ENCODE data around the gene PPDPF.

PPDPF gene

DNA sequence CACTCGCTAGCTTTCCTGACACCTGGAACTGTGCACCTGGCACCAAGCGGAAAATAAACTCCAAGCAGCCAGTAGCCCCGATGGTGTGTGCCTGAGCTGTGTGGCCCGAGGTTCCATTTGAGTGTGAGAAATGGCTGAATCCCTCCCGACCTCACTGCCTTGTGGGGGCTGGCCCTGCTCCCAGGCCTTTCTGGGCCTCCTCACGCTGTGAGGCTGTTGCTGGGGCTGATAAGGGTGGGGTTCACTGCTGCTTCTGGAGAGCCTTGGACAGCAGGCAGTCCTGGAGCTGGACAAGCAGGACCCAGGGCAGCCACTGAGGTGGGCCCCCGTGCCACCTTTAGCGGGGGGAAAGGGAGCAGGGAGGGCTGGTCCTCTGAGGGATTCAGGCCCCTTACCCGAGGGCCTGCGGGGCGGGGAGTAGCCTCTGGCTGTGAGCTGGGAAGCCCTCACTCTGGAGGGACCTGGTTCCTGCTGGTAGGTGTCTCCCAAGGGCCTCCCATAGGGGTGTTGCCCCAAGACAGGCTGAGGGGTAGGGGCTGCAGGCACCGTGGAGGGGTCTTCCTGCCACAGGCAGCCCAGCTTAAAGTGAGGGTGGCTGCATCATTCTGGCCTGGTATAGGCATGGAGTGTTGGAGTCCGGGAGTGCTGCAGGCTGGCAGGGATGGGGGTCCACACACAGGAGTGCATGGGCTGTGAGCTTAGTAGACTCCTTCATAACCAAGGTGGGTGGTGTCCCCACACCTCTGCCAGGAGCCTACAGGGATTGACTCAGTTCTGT is 1.7 kb downstream of the PPDPF start:
- no peak for DNase-seq

GRCh38 chr20:63522981-63523611 is 2.5 kb downstream of the PPDPF start:
- no peak for DNase-seq

GRCh38 chr20:63525185-63525584 is 4.6 kb downstream of the PPDPF start:
- DNase-seq: no peak

- no peak for DNase-seq
Measured at GRCh38 chr20:63525971-63526370, 5.4 kb downstream of the PPDPF start.

GRCh38 chr20:63527184-63527583 is 6.6 kb downstream of the PPDPF start:
- no peak for DNase-seq

DNA sequence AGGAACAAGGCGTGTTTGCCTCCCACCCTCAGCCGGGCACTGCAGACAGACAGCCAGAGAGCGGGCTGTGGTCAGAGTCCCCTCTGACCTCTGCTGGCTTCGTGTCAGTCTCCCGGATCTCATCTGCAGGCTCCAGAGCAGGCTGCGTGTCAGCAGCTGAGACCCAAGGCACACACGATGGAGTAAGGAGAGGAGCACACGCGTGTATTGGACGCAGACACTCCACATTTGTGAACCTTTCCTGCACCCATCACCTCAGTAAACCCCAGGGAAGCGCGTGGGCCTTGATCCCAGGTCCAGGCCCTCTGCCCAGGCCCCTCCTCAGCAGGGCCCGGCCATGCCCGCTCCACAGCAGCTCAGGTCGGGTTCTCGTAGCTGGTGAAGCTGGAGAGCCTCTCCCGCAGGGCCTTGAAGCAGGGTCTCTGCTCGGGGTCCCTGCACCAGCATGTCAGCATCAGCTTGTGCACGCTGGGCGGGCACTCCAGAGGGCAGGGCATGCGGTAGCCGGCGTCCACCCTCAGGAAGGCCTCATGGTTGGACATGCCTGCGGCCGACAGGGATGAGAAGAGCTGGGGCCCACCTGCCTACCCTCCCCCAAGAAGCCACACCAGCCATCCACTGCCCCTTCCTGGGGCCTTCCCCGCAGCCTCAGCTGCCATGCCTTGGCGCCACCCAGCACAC is 8.8 kb downstream of the PPDPF start:
- DNase-seq: no peak

DNA sequence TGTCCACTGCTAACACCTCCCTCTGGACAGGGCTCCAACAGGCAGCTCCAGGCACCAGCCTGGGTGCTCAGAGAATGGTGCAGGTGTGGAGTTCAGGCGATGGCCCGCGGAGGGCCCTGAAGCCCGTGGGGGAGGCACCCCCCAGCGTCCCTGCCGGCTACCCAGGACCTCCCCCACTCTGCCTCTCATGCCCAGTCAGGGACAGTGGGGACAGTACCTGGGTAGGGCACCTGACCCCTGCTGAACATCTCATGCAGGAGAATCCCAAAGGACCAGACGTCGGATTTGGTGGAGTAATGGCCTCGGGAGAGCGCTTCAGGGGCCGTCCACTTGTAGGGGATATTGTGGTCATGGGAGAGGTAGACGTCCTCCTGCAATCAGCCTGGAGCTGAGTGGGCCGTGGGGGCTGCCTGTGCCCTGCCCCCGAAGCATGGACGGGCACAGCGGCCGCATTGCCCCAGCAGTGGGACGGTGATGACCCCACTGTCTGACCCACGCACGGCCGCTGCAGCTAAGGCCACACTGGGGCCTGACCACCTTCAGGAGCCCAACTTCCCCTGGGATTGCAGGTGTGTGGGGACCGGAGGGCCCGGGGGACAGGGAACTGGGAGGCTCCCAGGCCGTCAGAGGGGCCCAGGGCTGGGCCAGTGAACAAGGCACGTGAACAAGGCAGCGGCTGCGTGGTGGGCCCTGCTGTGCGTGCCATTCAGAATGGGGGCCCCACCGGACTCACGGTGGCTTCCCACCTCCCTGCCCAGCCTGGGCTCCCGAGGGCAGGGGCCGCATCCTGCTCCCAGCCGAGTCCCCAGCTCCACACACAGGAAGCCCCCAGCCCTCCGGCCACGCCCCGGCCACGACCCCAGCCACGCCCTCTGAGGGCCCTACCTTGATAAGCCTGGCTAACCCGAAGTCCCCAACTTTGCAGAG is 9.6 kb downstream of the PPDPF start:
- DNase-seq: no peak

DNA sequence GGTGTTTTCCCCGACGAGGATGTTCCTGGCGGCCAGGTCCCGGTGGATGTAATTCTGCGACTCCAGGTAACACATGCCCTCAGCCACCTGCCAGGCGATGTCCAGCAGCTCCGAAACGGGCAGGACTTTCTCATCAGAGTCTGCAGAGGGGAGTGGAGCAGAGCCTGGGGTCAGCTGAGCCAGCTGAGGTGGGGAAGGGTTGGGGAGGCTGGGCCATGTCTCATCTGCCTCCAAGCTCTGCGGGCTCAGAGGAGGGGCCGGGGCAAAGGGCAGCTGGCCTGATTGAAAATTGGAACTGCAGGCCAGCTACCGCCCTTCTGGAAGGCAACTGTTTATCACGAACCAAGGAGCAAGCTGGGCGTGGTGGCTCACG is 10.2 kb downstream of the PPDPF start:
- no peak for DNase-seq

- no peak for DNase-seq
Measured at GRCh38 chr20:63531686-63532448, 11.3 kb downstream of the PPDPF start.

GRCh38 chr20:63532449-63532971 is 11.9 kb downstream of the PPDPF start:
- DNase-seq: no peak

DNA sequence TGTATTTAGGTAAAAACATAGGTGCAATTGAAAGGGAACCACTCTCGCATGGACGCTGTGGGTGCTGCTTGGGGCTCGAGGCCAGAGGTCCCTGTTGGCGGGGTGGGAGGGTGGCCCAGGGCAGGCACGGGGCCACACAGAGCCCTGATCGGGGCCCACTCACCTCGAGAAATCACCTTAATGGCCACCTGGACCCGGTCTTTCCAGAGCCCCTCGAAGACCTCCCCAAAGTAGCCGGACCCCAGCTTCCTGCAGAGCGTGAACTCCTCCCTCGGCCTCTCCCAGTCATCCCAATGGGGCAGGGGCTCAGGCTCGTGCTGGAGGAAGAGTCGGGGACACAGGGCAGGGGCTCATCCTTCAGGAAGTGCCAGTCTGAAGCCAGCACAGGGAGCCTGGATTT is 12.8 kb downstream of the PPDPF start:
- DNase-seq: no peak

GRCh38 chr20:63533871-63534393 is 13.4 kb downstream of the PPDPF start:
- DNase-seq: no peak

DNA sequence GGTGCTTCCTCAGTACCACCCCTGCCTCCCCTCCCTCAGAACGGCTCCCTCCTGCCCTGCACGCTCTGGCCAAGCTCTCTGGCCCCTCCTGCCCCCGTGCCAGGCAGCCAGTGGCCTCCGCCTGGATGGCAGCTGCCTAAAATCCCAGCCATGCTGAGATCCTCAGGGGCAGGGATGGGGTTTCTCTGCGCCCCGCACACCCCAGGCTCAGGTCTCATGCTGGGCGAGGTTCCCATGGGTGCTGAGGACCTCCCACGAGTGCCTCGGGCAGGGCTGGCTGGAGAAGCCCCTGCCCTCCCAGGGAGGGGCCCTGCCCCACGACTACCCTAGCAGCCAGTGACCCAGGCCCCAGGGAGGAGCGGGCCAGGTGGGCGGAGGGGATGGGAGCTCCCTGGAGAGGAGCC is 13.9 kb downstream of the PPDPF start:
- no peak for DNase-seq

- DNase-seq: no peak
Measured at GRCh38 chr20:63534831-63535651, 14.5 kb downstream of the PPDPF start.

DNA sequence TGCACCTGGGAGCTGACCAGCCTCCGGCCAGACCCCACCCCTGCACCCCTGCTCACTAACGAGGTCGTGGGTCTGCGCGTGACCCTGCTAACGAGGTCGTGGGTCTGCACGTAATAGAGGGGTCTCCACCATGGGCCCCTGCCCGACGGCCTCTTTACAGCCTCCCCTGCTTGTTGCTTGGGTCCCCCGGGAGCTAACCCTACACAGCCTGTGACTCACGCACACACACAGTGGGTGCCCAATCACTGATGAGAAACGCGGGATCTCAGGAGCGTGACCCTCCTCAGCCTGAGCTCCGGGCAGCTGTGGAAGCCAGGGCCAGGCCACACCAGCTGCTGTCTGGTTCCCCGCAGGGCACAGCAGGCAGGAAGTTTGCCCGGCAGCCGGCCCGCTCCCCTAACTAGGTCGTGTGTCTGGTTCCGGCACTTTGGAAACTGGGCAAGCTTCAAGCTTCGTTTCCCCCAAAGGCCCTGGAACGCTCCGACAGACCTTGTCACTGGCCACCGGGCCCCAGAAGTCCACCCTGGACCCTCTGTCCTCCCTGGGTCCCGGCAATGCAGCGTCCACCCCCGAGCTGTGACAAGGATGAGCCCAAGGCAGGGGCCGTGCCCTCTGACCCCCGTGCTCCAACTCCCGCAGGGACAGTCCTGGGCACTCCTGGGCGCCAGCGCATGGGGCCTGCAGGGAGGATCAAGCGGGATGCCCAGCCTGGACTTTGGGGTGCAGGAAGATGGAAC is 15.8 kb downstream of the PPDPF start:
- peak; percentile 58 for DNase-seq

GRCh38 chr20:63536997-63537524 is 16.5 kb downstream of the PPDPF start, which contains the start of gene PTK6:
TSS of gene PTK6 (minus strand) at chr20:63537376. CDS start at chr20:63537314, 62 bp downstream.
- no peak for DNase-seq

GRCh38 chr20:63537525-63538203 is 17.1 kb downstream of the PPDPF start:
- DNase-seq: peak; percentile 93

- no peak for DNase-seq
Measured at GRCh38 chr20:63538204-63539091, 17.9 kb downstream of the PPDPF start.

All from eye (tissue), 1 donor.